ENCODE data around the gene C11orf42.

The C11orf42 gene

DNA sequence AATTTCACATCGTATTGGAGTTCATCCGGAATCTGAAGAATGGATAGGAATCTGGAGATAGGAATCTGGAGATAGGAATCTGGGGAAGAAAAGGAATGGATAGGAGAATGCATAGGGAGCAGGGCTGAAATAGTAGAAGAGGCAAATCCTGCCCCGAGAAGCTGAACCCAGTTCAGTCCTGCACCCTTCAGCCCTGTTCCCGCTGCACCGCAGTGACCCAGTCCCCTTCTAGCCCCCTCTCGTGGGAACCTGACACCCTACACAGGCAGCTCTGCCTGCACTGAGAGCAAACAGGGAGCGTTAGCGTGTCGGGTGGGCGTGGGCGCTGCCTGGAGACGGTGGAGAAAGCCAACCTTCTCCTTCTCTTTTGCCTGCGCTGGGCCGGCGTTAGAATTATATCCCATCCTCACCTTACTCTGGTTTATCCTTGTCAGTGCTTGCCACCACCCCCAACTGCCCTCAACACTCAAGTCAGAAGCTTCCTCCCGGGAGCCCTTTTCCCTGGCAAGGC lies 53.3 kb downstream of the C11orf42 start:
- no peak for FAIRE-seq

DNA sequence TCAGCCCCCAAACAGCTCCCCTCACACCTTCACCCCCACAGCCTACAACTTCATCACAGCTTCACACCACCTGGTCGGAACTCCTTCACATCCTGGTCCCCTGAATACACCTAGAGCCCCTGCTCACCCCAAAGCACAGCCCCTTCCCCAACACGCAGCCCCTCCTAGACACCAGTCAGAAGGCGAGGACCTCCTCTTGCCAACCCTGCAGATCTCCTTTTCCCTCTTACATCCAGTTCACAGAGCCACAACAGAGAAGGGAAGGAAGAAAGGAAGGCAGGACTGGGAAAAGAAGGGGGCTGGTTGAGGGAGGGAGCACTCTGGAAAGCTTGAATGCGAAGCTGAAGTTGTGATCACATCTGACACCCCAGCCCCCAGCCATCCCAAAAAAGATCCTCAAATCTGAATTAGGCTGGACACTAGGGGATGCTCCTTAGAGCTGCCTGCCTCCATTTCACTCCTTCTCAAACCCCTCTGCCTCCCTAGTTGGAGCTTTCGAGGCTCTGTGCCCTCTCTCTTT lies 54.9 kb downstream of the C11orf42 start:
- no peak for FAIRE-seq

Measured in endometrium (tissue), 2 donors.